ENCODE measurements around the gene SRGAP2B.
"Not testable (repeated sequence)": the region's sequence is repeated elsewhere in the genome, so short reads cannot be mapped to it uniquely, and the experiment has no call there.

DNA sequence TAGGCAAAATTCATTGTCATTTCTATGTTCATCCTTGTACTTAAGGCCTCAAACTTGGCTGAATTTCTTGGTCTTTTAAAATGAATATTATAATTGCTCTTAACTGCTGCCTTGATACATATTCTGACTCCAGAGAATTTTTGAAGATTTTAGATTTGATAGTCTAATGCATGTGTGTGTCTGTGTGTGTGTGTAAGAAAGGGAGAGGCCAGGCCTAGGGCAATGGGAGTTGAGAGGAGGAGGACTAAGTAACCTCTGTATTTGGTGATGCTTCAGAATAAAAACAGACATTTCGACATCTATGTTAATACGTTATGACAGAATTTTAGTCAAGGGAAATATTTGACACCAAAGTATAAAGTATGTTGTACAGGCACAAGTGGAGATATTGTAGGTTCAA lies 8.2 kb upstream of the SRGAP2B start:
- TF ChIP-seq, protein P1, sequence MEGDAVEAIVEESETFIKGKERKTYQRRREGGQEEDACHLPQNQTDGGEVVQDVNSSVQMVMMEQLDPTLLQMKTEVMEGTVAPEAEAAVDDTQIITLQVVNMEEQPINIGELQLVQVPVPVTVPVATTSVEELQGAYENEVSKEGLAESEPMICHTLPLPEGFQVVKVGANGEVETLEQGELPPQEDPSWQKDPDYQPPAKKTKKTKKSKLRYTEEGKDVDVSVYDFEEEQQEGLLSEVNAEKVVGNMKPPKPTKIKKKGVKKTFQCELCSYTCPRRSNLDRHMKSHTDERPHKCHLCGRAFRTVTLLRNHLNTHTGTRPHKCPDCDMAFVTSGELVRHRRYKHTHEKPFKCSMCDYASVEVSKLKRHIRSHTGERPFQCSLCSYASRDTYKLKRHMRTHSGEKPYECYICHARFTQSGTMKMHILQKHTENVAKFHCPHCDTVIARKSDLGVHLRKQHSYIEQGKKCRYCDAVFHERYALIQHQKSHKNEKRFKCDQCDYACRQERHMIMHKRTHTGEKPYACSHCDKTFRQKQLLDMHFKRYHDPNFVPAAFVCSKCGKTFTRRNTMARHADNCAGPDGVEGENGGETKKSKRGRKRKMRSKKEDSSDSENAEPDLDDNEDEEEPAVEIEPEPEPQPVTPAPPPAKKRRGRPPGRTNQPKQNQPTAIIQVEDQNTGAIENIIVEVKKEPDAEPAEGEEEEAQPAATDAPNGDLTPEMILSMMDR (conservative IDR thresholded peaks at IDR 0.05): not testable (repeated sequence)
- TF ChIP-seq ZFX (IDR thresholded peaks at IDR 0.05): not testable (repeated sequence)
